H9 (cell line): ENCODE results near the gene ST6GALNAC6. TPM values are rescaled to one million over a fixed set of nuclear protein-coding genes. Genes with fewer than 3 reads are reported as not detected.

ENCODE experiments used
- DNase-seq: peaks from one replicate; pipeline ENCODE4 v3.0.0-alpha.2; 2017
- H2AFZ ChIP-seq: one replicate; pipeline ENCODE4 v1.6.1; 2013; ENCODE audit warnings: mild to moderate bottlenecking, low read length, control low read depth, moderate library complexity
- H2AK5ac ChIP-seq: 2 replicates; pipeline ENCODE4 v1.6.1; 2013; ENCODE audit warnings: low read length, control low read depth, mixed read lengths; ENCODE audit not compliant: insufficient read length
- H2BK120ac ChIP-seq: one replicate; pipeline ENCODE4 v1.6.1; 2013; ENCODE audit warnings: low read depth, mild to moderate bottlenecking, low read length, control low read depth, inconsistent platforms; ENCODE audit not compliant: poor library complexity, severe bottlenecking
- H2BK12ac ChIP-seq: 2 replicates; pipeline ENCODE4 v1.6.1; 2013; ENCODE audit warnings: low read length, control low read depth, mixed read lengths, low read depth; ENCODE audit not compliant: insufficient read length
- H2BK15ac ChIP-seq: 2 replicates; pipeline ENCODE4 v1.6.1; 2013; ENCODE audit warnings: low read depth, low read length, control low read depth
- H2BK20ac ChIP-seq: one replicate; pipeline ENCODE4 v1.6.1; 2013; ENCODE audit warnings: low read depth, mild to moderate bottlenecking, low read length, control low read depth, inconsistent platforms; ENCODE audit not compliant: poor library complexity, severe bottlenecking
- H2BK5ac ChIP-seq: 2 replicates; pipeline ENCODE4 v1.6.1; 2013; ENCODE audit warnings: low read length, control low read depth, mixed read lengths; ENCODE audit not compliant: insufficient read length
- H3K14ac ChIP-seq: 2 replicates; pipeline ENCODE4 v1.6.1; 2013; ENCODE audit warnings: low read length, control low read depth; ENCODE audit not compliant: insufficient read depth
- H3K18ac ChIP-seq: 2 replicates; pipeline ENCODE4 v1.6.1; 2013; ENCODE audit warnings: low read depth, mild to moderate bottlenecking, mixed read lengths, low read length, control low read depth; ENCODE audit not compliant: insufficient read length
- H3K23ac ChIP-seq: 2 replicates; pipeline ENCODE4 v1.6.1; 2013; ENCODE audit warnings: low read length, control low read depth, mixed read lengths, low read depth; ENCODE audit not compliant: insufficient read length
- H3K23me2 ChIP-seq: 2 replicates; pipeline ENCODE4 v1.6.1; 2013; ENCODE audit warnings: low read depth, mild to moderate bottlenecking, mixed read lengths, low read length, control low read depth; ENCODE audit not compliant: insufficient read length, poor library complexity, severe bottlenecking
- H3K27ac ChIP-seq: 2 replicates; pipeline ENCODE4 v1.5.1; 2013; ENCODE audit warnings: low read length, control low read depth, mixed read lengths, low read depth; ENCODE audit not compliant: insufficient read length
- H3K27me3 ChIP-seq: 2 replicates; pipeline ENCODE4 v1.6.1; 2013; ENCODE audit warnings: low read length, control low read depth, inconsistent platforms; ENCODE audit not compliant: insufficient read depth
- H3K4ac ChIP-seq: 2 replicates; pipeline ENCODE4 v1.6.1; 2013; ENCODE audit warnings: low read depth, mild to moderate bottlenecking, control low read depth, inconsistent platforms, low read length, moderate library complexity
- H3K4me1 ChIP-seq: 2 replicates; pipeline ENCODE4 v1.6.1; 2013; ENCODE audit warnings: low read length, control low read depth, inconsistent platforms; ENCODE audit not compliant: insufficient read depth
- H3K4me2 ChIP-seq: 2 replicates; pipeline ENCODE4 v1.6.1; 2013; ENCODE audit warnings: low read length, control low read depth, mixed read lengths; ENCODE audit not compliant: insufficient read length, insufficient read depth
- H3K56ac ChIP-seq: 2 replicates; pipeline ENCODE4 v1.6.1; 2013; ENCODE audit warnings: low read depth, mild to moderate bottlenecking, mixed read lengths, low read length, control low read depth; ENCODE audit not compliant: insufficient read length
- H3K79me1 ChIP-seq: 2 replicates; pipeline ENCODE4 v1.6.1; 2013; ENCODE audit warnings: low read depth, mild to moderate bottlenecking, moderate library complexity, low read length, control low read depth, inconsistent platforms; ENCODE audit not compliant: insufficient read depth, poor library complexity, severe bottlenecking
- H3K79me2 ChIP-seq: 2 replicates; pipeline ENCODE4 v1.6.1; 2013; ENCODE audit warnings: low read length, control low read depth, inconsistent platforms; ENCODE audit not compliant: insufficient read depth
- H3K9ac ChIP-seq: 2 replicates; pipeline ENCODE4 v1.6.1; 2013; ENCODE audit warnings: low read length, control low read depth, mixed read lengths; ENCODE audit not compliant: insufficient read length; ENCODE audit errors: extremely low read depth
- H3K9me3 ChIP-seq: one replicate; pipeline ENCODE4 v1.6.1; 2013; ENCODE audit warnings: low read depth, low read length, inconsistent platforms; ENCODE audit not compliant: control insufficient read depth
- H3T11ph ChIP-seq: one replicate; pipeline ENCODE4 v1.6.1; 2013; ENCODE audit warnings: mild to moderate bottlenecking, low read length, control low read depth, inconsistent platforms
- H4K20me1 ChIP-seq: one replicate; pipeline ENCODE4 v1.6.1; 2013; ENCODE audit not compliant: control insufficient read depth, insufficient read length, insufficient read depth
- H4K5ac ChIP-seq: 2 replicates; pipeline ENCODE4 v1.6.1; 2013; ENCODE audit warnings: low read depth, mild to moderate bottlenecking, mixed read lengths, low read length, control low read depth; ENCODE audit not compliant: insufficient read length
- H4K8ac ChIP-seq: replicated peaks from 2 replicates; pipeline ENCODE4 v1.6.1; 2013; ENCODE audit warnings: low read length, control low read depth, mixed read lengths, low read depth; ENCODE audit not compliant: insufficient read length
- H4K91ac ChIP-seq: 2 replicates; pipeline ENCODE4 v1.6.1; 2013; ENCODE audit warnings: low read depth, mild to moderate bottlenecking, moderate library complexity, mixed read lengths, low read length, control low read depth; ENCODE audit not compliant: insufficient read length
- H3K27ac Mint-ChIP-seq, 3 experiments: 2 replicates in 2 of 3; 3 replicates in 1 of 3; pipeline ENCODE4 v1.8.0; 2020 to 2021; ENCODE audit warnings: mixed read lengths in 3 of 3, mild to moderate bottlenecking in 1 of 3, moderate library complexity in 1 of 3
- H3K27me3 Mint-ChIP-seq: 2 replicates; pipeline ENCODE4 v1.8.0; 2021; ENCODE audit warnings: low read depth, mild to moderate bottlenecking, moderate library complexity, mixed read lengths
- H3K36me3 Mint-ChIP-seq, 3 experiments: 2 replicates in 2 of 3; 3 replicates in 1 of 3; pipeline ENCODE4 v1.8.0; 2020 to 2021; ENCODE audit warnings: low read depth in 3 of 3, mixed read lengths in 3 of 3; ENCODE audit not compliant: insufficient read depth in 1 of 3
- H3K4me1 Mint-ChIP-seq, 2 experiments: 2 replicates each; pipeline ENCODE4 v1.8.0; 2020; ENCODE audit warnings: mixed read lengths in 2 of 2
- H3K4me3 Mint-ChIP-seq, 2 experiments: 2 replicates in 1 of 2; 3 replicates in 1 of 2; pipeline ENCODE4 v1.8.0; 2020 to 2021; ENCODE audit warnings: mild to moderate bottlenecking in 2 of 2, mixed read lengths in 2 of 2, moderate library complexity in 1 of 2
- H3K9me3 Mint-ChIP-seq, 2 experiments: 2 replicates in 1 of 2; 3 replicates in 1 of 2; pipeline ENCODE4 v1.8.0; 2020; ENCODE audit warnings: mild to moderate bottlenecking in 2 of 2, mixed read lengths in 2 of 2, moderate library complexity in 1 of 2
- WGBS: extraction: QIAGEN DNeasy Blood & Tissue Kit; methylation state at CpG from one replicate; pipeline ENCODE4 v1.1.7; 2013; ENCODE audit warnings: missing lambda C conversion rate, low lambda C conversion rate, mixed read lengths; ENCODE audit not compliant: insufficient read length; ENCODE audit errors: extremely low coverage; 5-methylcytosine and 5-hydroxymethylcytosine counted together
- total RNA-seq: library from RNA; stranded (reverse); gene quantifications from 2 replicates; pipeline ENCODE4 v1.2.1, GENCODE V29; 2021
- TF ChIP-seq, protein P1 (sequence below): fragments of 200-600 bp; sonication (generic); conservative IDR thresholded peaks from 3 replicates; pipeline ENCODE4 v1.8.0; 2021; ENCODE audit warnings: antibody characterized with exemption, mild to moderate bottlenecking

ST6GALNAC6 gene
- total RNA-seq, 1 experiment from 2014 or later = 29.8 TPM

DNA sequence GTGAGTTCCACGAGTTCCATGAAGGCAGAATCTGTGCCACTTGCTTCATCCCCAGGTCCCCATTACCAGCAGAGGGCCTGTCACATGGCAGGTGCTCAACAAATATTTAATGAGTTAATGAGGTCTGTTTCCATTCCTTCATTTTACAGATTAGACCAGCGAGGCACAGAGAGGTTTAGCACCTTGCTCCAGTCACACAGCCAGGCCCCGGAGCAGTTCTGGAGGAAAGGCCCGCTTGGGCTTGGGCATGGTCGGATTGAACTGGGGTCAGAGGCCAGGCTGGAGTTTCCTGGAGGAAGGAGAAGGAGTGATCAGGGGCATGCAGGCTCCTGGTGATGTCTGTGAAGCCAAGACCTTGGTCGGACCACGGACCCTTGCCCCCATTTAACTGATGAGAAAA is 21.4 kb upstream of the ST6GALNAC6 start:
- peak overlapping the region in 1 of 2 experiments; percentile 20; a peak in 1 of 5 replicates for H3K4me3 Mint-ChIP-seq

More for the DNA sequence above, 21.4 kb upstream of the ST6GALNAC6 start:
- Histone ChIP-seq H2BK12ac (no peak overlapping the region), H3K4me1 (peaks cover 2% of the 10 kb centered on the region; the same call in 1 of the 2 replicates), H2BK20ac (no peak overlapping the region), H3K56ac (no peak overlapping the region), H2AFZ (no peak overlapping the region), H3K23me2 (peaks cover 5% of the 10 kb centered on the region), H4K5ac (no peak overlapping the region), H3K14ac (no peak overlapping the region), H2BK5ac (no peak overlapping the region), H2BK15ac (no peak overlapping the region), H2BK120ac (no peak overlapping the region), H2AK5ac (no peak overlapping the region), H4K8ac (no peak overlapping the region), H3T11ph (no peak overlapping the region), H3K27me3 (peaks cover 2% of the 10 kb centered on the region; the same call in 1 of the 2 replicates), H3K79me2 (no peaks in the 10 kb centered on the region), H4K91ac (no peak overlapping the region), H3K23ac (no peak overlapping the region), H4K20me1 (peaks cover 2% of the 10 kb centered on the region), H3K27ac (no peak overlapping the region), H3K79me1 (no peaks in the 10 kb centered on the region), H3K9ac (no peak overlapping the region), H3K9me3 (no peaks in the 10 kb centered on the region), H3K4ac (no peak overlapping the region), H3K4me2 (no peak overlapping the region), H3K18ac (no peak overlapping the region)
- H3K27ac Mint-ChIP-seq = no peak overlapping the region
- TF ChIP-seq, protein P1, sequence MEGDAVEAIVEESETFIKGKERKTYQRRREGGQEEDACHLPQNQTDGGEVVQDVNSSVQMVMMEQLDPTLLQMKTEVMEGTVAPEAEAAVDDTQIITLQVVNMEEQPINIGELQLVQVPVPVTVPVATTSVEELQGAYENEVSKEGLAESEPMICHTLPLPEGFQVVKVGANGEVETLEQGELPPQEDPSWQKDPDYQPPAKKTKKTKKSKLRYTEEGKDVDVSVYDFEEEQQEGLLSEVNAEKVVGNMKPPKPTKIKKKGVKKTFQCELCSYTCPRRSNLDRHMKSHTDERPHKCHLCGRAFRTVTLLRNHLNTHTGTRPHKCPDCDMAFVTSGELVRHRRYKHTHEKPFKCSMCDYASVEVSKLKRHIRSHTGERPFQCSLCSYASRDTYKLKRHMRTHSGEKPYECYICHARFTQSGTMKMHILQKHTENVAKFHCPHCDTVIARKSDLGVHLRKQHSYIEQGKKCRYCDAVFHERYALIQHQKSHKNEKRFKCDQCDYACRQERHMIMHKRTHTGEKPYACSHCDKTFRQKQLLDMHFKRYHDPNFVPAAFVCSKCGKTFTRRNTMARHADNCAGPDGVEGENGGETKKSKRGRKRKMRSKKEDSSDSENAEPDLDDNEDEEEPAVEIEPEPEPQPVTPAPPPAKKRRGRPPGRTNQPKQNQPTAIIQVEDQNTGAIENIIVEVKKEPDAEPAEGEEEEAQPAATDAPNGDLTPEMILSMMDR = no peak
- H3K36me3 Mint-ChIP-seq = peaks cover 2 to 6% (median 6%) of the 10 kb centered on the region in 3 experiments; a peak in 6 of 7 replicates
- no peaks in the 10 kb centered on the region; a peak in 1 of 5 replicates for H3K9me3 Mint-ChIP-seq
- H3K27me3 Mint-ChIP-seq = peaks cover 25% of the 10 kb centered on the region
- DNase-seq = no peak
- WGBS = no CpG with 5 or more reads among the region's 7 CpGs
- H3K4me1 Mint-ChIP-seq = peaks cover 15 to 16% of the 10 kb centered on the region in 2 experiments
